Left ventricle myocardium superior (tissue), 1 donor: Measurements from ENCODE around the gene KLHL20. TPM values are rescaled to one million over a fixed set of nuclear protein-coding genes. Genes with fewer than 3 reads are reported as not detected.

ENCODE experiments used
- ATAC-seq: fragments of 200-7000 bp; cut with Tn5 transposase; one replicate; pipeline ENCODE4 v1.9.1; 2020; ENCODE audit warnings: mild to moderate bottlenecking, moderate library complexity
- DNase-seq: peaks from one replicate; pipeline ENCODE4 v3.0.0-alpha.2; 2020
- intact Hi-C: fragments of 100-400 bp; cut with micrococcal nuclease; formaldehyde crosslinking; loops from one replicate; pipeline ENCODE4 v1.11.0; 2022
- total RNA-seq: library from RNA; stranded (reverse); fragmentation: NEBNext Ultra II Directional; extraction: Animal tissue kit (Norgen Biotek cat#: 25700); gene quantifications from one replicate; pipeline ENCODE4 v1.2.1, GENCODE V29; 2021
- donor health status: DM: no; HTN: yes; CAD: no; lungs with severe emphysema.

The KLHL20 gene
- total RNA-seq, 1 donor from 2014 or later: 16.4 TPM

- intact Hi-C loops: loop anchor here (10.0 kb wide), 1 partner anchor 567 kb away; no protein-coding TSS in a partner anchor
- ATAC-seq: no peak
- no peak for DNase-seq
Measured at GRCh38 chr1:173821680-173822079, 106.9 kb downstream of the KLHL20 start.

DNA sequence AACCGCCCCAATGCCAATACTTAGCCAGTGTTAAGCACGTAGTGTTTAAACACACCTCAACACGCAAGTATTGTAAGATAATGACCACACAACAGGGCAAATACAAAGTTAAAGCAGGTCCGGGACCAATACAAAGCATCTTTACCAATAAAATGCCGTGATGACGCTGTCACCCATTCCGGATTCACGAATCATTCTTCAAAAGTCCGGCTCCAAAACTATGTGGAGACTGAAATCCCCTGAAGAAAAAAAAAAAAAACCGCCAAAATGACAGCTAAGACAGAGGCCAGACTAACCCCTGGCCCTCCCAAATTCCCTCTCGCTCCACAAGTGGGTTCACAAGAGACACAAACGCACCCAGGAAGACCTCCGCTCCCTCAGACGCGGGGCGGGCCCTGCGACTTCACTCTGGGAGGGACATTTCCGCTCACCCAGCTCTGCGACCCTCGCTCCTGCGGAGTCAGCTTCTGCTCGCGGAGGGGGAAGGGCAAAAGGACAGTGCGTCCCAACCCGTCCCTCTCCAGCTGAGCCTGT is 109.1 kb downstream of the KLHL20 start:
- no peak for ATAC-seq
- DNase-seq: no peak
- intact Hi-C loops: loop anchor here (10.0 kb wide), 1 partner anchor 569 kb away; no protein-coding TSS in a partner anchor

DNA sequence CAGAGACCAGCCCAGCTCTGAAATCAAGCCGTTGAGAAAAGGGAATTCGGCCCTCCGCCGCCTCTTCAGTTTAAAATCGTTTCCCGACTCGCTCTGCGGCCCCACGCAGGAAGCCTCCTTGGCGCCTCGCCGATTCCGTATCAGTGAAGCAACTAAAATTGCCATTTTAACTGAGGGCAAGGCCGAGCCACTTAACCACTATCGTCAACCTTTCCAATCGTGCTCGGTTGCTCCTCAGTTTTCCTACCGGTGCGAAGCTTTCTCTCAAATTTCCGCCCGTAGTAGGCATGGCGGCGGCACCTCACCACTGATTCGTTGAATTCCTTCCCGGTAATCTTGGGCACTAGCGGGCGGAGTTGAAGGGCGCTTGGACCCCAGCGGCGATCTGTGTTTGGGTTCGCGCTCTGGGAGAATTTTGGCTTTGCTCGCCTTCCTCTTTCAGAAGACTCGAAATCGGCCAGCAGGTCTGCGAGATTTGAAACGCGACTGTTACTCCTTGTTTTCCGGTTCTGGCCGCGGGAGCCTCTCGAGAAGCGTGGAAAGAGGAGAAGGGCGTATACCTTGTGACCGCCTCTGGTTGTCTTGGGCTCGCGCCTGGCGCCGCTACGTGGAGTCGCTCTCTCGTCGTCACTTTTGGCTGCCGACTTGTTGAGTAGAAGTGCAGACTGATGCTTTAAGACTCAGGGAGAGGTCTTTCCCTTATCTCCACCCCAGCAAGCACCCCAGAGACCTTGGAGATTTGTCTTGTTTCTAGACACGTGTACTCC is 109.7 kb downstream of the KLHL20 start, which contains the start of the genes CENPL and DARS2:
CENPL (minus strand) TSS at position 569 of the 767 bp plus-strand sequence. CDS start 13,584 bp downstream, outside the sequence.
DARS2 (plus strand) TSS at position 359 of the 767 bp plus-strand sequence. CDS start 557 bp downstream, outside the sequence.
- DNase-seq (peak; percentile 98), ATAC-seq (peak; percentile 99)
- intact Hi-C loops: loop anchor here (5.0 to 10.0 kb wide), 2 partner anchors 392 to 570 kb away; no protein-coding TSS in a partner anchor

DNA sequence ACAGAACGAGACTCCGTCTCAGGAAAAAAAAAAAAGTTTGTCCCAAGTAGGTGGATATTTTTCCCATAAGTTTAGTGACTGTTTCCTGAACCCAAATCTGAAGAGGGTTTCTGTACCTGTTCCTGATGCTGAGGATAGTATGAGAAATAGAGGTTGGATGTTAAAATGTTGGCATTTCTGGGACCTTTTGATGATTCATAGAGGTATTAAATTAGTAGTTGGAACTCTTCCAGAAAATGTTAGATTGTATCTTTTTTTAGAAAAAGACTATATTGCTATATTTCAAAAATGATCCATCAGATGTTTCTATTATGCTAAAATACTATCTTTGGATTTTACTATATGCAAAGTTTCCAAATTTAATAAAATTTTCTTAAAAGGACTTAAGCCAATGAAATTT is 112.8 kb downstream of the KLHL20 start:
- intact Hi-C loops: loop anchor here (5.0 to 10.0 kb wide), 2 partner anchors 395 to 573 kb away; no protein-coding TSS in a partner anchor
- no peak for DNase-seq
- no peak for ATAC-seq

DNA sequence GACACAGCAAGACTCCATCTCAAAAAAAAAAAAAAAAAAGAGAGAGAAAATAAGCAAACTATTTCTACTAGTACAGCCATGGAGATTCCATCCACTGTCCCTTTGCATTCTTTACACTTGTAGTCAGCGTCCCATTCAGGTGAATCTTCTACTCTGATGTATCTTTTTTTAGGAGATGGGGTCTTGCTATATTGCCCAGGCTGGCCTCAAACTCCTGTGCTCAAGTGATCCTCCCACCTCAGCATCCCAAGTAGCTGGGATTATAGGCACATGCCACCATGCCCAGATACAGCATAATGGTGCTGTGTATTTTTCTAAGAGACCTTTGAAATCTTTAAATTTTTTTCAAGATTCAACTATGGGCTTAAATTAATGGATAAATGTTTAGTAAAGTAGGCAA is 118.0 kb downstream of the KLHL20 start:
- intact Hi-C loops: no loop called here
- DNase-seq (no peak), ATAC-seq (no peak)

Other genes starting within 250 kb of the KLHL20 start
- gene PRDX6, start 237.6 kb upstream of the KLHL20 start, total RNA-seq: 529 TPM
- gene SLC9C2, start 111.9 kb upstream of the KLHL20 start, total RNA-seq: not detected
- gene TEX50, start 79.6 kb upstream of the KLHL20 start, total RNA-seq: not detected
- 0.17 TPM for gene ANKRD45, start 45.1 kb upstream of the KLHL20 start, total RNA-seq
- 12.4 TPM for gene DARS2, start 109.7 kb downstream of the KLHL20 start, total RNA-seq
- 3.2 TPM for gene CENPL, start 109.9 kb downstream of the KLHL20 start, total RNA-seq
- 48.8 TPM for gene GAS5, start 153.0 kb downstream of the KLHL20 start, total RNA-seq
- 7.9 TPM for gene ZBTB37, start 153.4 kb downstream of the KLHL20 start, total RNA-seq
- gene SERPINC1, start 202.3 kb downstream of the KLHL20 start, total RNA-seq: 0.25 TPM